IPS-18a (cell line): ENCODE results near the gene INSRR.
A peak's percentile ranks its signal among the peaks of the same experiment; 100 is the strongest.

Experiments used
- H3K27ac ChIP-seq: one replicate; pipeline ENCODE4 v1.5.1; 2013; ENCODE audit warnings: low read length
- H3K27me3 ChIP-seq: one replicate; pipeline ENCODE4 v1.6.1; 2013; ENCODE audit warnings: mild to moderate bottlenecking, low read length; ENCODE audit not compliant: control insufficient read depth, insufficient read depth
- H3K36me3 ChIP-seq: one replicate; pipeline ENCODE4 v1.6.1; 2013; ENCODE audit warnings: low read depth, low read length; ENCODE audit not compliant: control insufficient read depth
- H3K4me1 ChIP-seq: one replicate; pipeline ENCODE4 v1.6.1; 2013; ENCODE audit warnings: low read depth, low read length; ENCODE audit not compliant: control insufficient read depth
- H3K4me3 ChIP-seq: one replicate; pipeline ENCODE4 v1.5.1; 2013; ENCODE audit warnings: low read length
- H3K9ac ChIP-seq: one replicate; pipeline ENCODE4 v1.6.1; 2013; ENCODE audit warnings: mild to moderate bottlenecking, low read length, moderate library complexity
- H3K9me3 ChIP-seq: one replicate; pipeline ENCODE4 v1.6.1; 2013; ENCODE audit warnings: low read depth, low read length; ENCODE audit not compliant: control insufficient read depth

The INSRR gene

DNA sequence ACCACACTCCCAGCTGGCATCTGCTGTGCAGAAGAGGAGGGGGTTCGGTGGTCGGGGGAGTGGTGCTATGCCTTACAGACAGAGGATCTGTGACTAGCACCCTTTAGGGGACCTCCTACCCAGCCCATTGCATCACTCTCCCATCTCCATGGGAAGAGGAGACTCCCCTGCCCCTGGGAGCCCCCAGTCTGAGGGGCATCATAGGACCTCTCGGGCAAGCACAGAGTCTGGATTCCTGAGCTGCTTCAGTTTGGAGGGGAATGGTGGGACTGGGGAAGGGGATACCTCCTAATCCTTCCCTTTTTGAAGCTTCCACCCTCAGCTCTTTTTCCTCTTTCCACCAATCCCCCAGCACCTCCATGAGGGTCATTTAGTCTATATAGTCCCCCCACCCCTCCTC lies 1.4 kb downstream of the INSRR start:
- Histone ChIP-seq H3K27ac (no peak overlapping the region), H3K4me1 (peaks cover 6% of the 10 kb centered on the region), H3K9me3 (no peaks in the 10 kb centered on the region), H3K36me3 (no peaks in the 10 kb centered on the region), H3K4me3 (no peak overlapping the region), H3K27me3 (peaks cover 83% of the 10 kb centered on the region), H3K9ac (no peak overlapping the region)

DNA sequence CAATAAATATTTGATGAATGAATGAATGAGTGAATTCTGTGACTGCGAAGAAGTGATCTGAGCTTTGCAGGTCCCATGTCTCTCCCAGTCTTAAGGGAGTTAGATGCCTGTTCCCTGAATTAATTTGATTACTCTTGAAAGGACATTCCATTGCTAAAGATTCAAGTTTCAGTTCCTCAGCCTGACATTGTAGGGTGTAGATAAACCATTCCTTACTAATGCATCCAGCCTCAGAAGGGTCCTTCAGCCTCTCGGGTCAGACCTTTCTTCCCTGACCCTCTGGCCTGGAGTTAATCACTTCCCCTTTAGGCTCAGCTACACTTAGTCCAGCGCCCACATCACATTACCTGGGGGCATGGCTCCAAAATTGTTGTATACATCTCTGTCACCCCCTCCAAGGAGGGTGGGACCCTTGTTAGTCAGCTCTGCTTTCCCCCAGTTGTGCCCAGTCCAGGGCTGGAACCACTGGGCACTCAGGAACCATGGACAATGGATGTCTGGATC lies 2.6 kb downstream of the INSRR start:
- H3K4me3 ChIP-seq = no peak overlapping the region
- H3K9ac ChIP-seq = no peak overlapping the region
- H3K27ac ChIP-seq = no peak overlapping the region
- no peaks in the 10 kb centered on the region for H3K36me3 ChIP-seq
- H3K9me3 ChIP-seq = no peaks in the 10 kb centered on the region
- H3K4me1 ChIP-seq = peaks cover 6% of the 10 kb centered on the region
- peaks cover 75% of the 10 kb centered on the region for H3K27me3 ChIP-seq

DNA sequence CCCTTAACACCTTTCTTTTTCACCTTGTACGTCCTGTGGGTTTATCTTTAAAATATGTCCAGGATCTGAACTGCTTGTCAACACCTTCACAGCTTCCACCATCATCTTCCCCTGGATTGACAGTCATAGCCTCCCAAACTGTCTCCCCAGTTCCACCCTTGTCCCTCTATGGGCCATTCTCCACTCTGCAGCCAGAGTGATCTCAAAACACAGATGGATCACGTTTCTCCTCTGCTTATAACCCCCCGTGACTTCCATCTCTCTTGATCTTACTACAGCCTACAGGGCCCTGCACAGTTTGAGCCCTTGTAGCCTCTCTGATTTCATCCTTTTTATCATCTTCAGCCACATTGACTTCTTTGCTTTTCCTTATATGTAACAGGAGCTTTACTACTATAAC lies 4.3 kb downstream of the INSRR start:
- peaks cover 71% of the 10 kb centered on the region for H3K27me3 ChIP-seq

DNA sequence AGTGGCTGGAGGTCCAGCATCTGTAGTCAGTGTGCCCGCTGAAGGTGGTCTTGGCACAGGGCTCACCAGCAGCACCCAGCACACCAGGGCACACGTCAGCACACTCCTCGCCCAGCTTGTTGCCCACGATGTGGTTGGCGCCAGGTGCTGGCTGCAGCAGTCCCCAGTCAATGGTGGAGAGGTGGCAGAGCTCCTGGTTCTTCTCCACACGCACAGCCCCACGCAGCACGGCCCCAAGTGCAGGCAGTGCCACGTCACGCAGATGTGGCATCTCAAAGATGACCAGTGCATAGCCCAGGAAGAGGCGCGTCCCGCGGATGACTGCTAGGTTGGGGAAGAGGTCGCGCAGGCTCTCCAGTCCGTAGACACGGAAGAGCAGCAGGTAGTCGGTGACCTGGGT lies 5.2 kb downstream of the INSRR start:
- Histone ChIP-seq H3K27ac (no peak overlapping the region), H3K4me3 (no peak overlapping the region), H3K27me3 (peaks cover 71% of the 10 kb centered on the region), H3K9me3 (no peaks in the 10 kb centered on the region), H3K9ac (no peak overlapping the region), H3K36me3 (no peaks in the 10 kb centered on the region), H3K4me1 (peaks cover 6% of the 10 kb centered on the region)

More for the DNA sequence above, 4.3 kb downstream of the INSRR start:
- H3K36me3 ChIP-seq = no peaks in the 10 kb centered on the region
- H3K9me3 ChIP-seq = no peaks in the 10 kb centered on the region
- no peak overlapping the region for H3K9ac ChIP-seq
- H3K4me3 ChIP-seq = no peak overlapping the region
- H3K4me1 ChIP-seq = peaks cover 6% of the 10 kb centered on the region
- H3K27ac ChIP-seq = no peak overlapping the region

DNA sequence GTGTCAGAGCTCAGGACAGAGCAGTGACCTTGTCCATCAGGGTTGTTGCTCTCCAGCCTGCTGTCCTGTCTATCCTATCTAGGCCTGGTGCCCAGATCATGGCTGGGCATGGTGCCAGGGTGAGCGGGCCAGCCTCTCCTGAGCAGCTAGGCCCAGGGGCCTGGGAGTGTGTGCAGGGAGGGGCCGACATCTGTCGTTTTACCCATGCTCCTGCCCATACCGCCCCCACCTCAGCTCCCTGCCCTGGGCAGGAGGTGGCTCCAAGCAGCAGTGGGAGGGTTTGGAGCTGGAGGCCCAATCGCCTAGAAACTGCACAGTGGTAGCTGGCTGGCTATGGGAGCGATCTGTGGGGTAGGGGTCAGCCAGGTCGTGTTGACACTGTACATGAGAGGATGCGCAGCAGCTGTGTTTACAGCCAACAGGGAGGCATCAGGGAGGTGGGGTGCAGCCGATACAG lies 6.5 kb downstream of the INSRR start:
- peaks cover 71% of the 10 kb centered on the region for H3K27me3 ChIP-seq
- H3K27ac ChIP-seq = no peak overlapping the region
- H3K9ac ChIP-seq = no peak overlapping the region
- H3K4me3 ChIP-seq = no peak overlapping the region
- H3K36me3 ChIP-seq = no peaks in the 10 kb centered on the region
- H3K9me3 ChIP-seq = no peaks in the 10 kb centered on the region
- peaks cover 5% of the 10 kb centered on the region for H3K4me1 ChIP-seq

DNA sequence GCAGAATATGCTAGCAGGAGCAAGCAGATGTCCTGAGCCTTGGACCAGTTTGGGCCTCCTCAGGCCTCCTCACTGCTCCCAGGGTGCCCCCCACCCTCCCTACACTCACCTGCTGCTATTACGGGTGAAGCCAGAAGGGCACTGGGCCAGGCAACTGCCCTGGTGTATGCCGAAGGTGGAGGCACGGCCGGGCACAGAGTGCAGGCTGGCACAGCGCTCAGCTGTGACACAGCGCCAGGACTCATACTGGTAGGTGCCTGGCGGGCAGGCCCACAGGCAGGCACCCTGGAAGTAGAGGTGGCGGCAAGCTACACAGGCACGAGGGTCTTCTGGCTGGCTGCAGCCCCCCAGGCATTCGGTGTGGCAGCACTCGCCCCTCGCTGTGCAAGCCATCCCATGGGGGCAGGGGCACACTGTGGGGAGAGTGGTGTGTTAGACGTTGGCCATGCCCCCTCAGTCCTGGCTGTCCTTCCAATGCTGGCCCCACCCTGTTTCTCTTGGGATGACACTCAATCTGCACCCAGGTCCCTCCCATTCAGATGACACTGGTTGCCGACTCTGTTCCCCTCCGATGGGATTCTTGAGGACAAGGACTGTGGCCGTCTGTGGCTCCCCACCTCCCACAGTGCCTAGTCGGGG lies 7.0 kb downstream of the INSRR start:
- Histone ChIP-seq H3K4me3 (no peak overlapping the region), H3K27me3 (peaks cover 71% of the 10 kb centered on the region), H3K27ac (no peak overlapping the region), H3K4me1 (peaks cover 5% of the 10 kb centered on the region), H3K9me3 (no peaks in the 10 kb centered on the region), H3K36me3 (no peaks in the 10 kb centered on the region), H3K9ac (no peak overlapping the region)

DNA sequence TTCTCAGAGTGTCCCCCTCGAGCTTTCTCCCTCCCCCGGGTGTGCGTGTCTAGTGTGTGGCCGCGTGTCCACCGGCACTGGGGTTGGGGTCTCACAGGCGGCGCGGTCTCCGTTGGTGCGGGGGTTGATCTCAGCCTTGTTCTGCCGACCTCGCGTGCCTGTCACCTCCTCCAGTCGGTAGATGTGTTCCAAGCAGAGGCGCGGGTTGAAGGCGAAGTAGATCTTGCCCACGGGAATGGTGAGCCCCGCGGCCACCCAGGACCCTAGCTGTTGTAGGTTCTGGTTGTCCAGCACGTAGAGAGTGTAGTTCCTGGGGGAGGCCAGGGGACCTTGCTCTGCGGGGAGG lies 9.8 kb downstream of the INSRR start:
- no peak overlapping the region for H3K27ac ChIP-seq
- no peak overlapping the region for H3K9ac ChIP-seq
- H3K4me3 ChIP-seq = peak overlapping the region; percentile 50
- H3K27me3 ChIP-seq = peaks cover 82% of the 10 kb centered on the region
- no peaks in the 10 kb centered on the region for H3K9me3 ChIP-seq
- H3K36me3 ChIP-seq = no peaks in the 10 kb centered on the region
- peaks cover 9% of the 10 kb centered on the region for H3K4me1 ChIP-seq

DNA sequence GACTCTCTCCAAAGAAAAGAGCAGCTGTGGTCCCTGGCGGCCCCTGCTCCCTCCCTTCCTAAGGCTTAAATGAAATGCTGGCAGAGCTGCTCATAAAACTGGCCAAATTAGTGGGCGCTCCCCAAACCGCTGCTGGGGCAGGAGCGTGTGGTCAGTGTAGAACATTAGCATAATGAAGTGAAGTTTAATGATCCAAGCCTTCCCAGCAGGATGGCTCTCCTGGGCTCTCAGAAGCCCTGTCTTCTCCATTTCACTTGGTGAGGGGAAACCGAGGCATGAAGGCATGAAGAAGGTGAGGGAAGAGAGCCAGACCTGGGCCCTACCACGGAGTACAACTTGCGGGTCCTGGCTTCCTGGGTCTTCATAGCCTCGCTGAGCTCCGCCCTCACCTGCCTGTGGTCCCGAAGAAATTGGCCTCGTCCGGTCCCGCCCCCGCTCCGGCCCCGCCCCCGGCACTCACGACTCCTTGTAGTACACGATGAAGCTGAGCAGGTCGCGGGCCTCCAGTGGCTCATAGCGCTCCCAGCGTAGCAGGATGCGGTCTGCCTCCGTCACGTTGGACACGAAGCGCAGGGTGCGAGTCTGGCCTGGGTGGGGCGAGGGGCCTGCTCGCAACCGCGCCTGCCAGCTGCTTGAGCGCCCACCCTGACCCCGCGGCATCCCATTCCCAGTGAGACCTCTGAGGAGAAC lies 10.3 kb downstream of the INSRR start:
- Histone ChIP-seq H3K27me3 (peaks cover 83% of the 10 kb centered on the region), H3K4me3 (peak overlapping the region; percentile 50), H3K9ac (no peak overlapping the region)

DNA sequence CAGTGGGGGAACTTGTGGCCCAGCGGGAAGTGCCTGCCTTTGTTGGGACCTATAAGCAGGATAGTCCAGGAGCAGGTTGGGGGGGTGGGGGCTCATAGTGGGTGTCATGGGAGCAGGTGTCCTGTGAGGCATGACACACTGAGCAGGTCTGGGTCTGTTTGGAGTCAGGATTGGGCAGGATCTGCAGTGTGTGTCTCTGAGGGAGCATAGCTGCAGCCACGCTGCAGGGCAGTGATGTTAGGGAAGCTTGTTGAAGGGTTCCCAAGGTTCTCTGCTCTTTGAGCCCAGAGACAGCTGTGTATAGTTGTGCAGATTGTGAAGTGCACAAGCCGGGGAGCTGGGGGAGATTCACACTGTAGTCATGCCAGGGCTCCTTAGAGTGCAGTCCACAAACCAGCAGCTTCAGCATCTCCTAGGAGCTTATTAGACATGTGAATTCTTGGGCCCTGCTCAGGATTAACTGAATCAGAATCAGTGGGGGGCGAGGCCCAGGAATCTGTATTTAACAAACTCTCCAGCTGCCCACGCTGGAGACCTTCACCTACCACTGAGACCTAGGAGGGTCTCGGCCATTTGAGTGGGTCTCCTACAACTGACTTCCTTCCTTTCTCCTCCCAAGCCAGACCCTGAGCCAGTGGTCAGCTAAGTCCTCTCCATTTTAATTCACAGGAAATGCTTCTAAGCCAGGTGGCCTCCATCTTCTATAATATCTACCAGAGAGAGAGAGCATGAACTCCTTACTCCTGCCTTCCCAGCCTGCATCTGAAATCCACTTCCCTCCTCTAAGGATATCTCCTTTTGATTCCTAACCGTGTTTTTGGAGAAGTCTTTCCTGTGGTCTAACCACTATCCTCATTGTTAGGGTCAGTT lies 11.1 kb downstream of the INSRR start:
- no peak overlapping the region for H3K27ac ChIP-seq
- peak overlapping the region; percentile 50 for H3K4me3 ChIP-seq
- peaks cover 86% of the 10 kb centered on the region for H3K27me3 ChIP-seq
- H3K36me3 ChIP-seq = no peaks in the 10 kb centered on the region
- H3K9me3 ChIP-seq = no peaks in the 10 kb centered on the region
- H3K4me1 ChIP-seq = peaks cover 9% of the 10 kb centered on the region
- H3K9ac ChIP-seq = no peak overlapping the region

More for the DNA sequence above, 10.3 kb downstream of the INSRR start:
- Histone ChIP-seq H3K36me3 (no peaks in the 10 kb centered on the region), H3K27ac (no peak overlapping the region), H3K9me3 (no peaks in the 10 kb centered on the region), H3K4me1 (peaks cover 9% of the 10 kb centered on the region)

DNA sequence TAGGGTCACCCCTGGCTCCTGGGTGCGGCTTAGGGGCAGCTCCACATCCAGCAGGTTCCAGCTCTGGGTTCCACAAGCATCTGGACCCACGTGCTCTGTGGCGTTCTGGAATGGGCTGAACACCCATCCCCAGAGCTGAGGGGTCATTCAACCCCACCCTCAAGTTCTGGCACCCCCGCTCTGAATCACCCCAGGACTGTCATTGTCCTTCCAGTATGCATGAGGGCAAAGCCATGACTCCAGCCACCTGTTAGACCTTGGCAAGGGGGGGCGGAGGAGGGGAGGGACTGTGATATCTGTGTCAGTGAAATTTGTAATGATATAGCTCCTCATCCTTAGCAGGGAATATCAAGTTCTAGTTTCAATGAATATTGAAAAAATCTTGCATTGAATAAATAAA lies 12.3 kb downstream of the INSRR start:
- no peaks in the 10 kb centered on the region for H3K36me3 ChIP-seq
- no peak overlapping the region for H3K9ac ChIP-seq
- peaks cover 90% of the 10 kb centered on the region for H3K27me3 ChIP-seq
- H3K9me3 ChIP-seq = no peaks in the 10 kb centered on the region
- no peak overlapping the region for H3K4me3 ChIP-seq
- H3K27ac ChIP-seq = no peak overlapping the region
- peaks cover 9% of the 10 kb centered on the region for H3K4me1 ChIP-seq

DNA sequence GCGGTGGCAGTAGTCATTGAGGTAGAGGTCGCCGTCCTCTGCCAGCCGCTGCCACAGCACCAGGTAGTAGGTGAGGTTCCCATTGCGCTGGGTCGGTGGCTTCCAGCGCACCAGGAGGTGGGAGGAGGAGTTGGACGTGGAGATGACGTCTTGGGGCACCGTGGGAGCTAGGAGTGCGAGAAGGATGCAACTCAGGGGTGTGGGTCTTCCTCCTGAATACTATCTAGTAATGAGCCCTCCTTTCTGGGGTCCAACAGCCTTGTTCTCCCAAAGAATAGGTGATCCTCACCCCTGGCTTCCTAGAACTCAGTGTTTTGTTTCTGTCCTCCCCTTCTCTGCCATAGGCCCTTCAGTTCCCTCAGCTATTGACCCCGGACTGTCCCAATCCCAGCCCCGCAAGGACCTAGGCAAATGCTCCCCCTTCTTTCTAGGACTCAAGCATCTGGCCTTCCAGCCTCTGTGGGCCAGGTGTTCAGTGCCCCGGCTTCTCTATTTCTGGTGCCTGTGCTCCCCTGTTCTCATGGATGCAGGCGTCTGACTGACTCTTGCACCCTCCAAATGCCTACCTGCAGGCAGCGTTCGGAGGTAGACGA lies 12.9 kb downstream of the INSRR start:
- H3K4me1 ChIP-seq = peaks cover 9% of the 10 kb centered on the region
- H3K9ac ChIP-seq = no peak overlapping the region
- peaks cover 84% of the 10 kb centered on the region for H3K27me3 ChIP-seq
- no peaks in the 10 kb centered on the region for H3K36me3 ChIP-seq
- no peaks in the 10 kb centered on the region for H3K9me3 ChIP-seq
- H3K27ac ChIP-seq = no peak overlapping the region
- H3K4me3 ChIP-seq = no peak overlapping the region
